ENCODE measurements around the gene ANO1.
"Not testable (repeated sequence)": the region's sequence is repeated elsewhere in the genome, so short reads cannot be mapped to it uniquely, and the experiment has no call there.

ANO1 gene

GRCh38 chr11:70078095-70078780 is at the start of gene ANO1:
ANO1 (plus strand) TSS chr11:70078317; CDS start chr11:70078607, 290 bp downstream.
- DNase-seq: no peak

- no peak for DNase-seq
These were observed 48.8 kb upstream of the ANO1 start for GRCh38 chr11:70029115-70029860.

- no peak for DNase-seq
These were observed 48.2 kb upstream of the ANO1 start for GRCh38 chr11:70029861-70030380.

GRCh38 chr11:70030412-70030811 is 47.7 kb upstream of the ANO1 start:
- no peak for DNase-seq

GRCh38 chr11:70031631-70032469 is 46.3 kb upstream of the ANO1 start:
- DNase-seq: no peak

GRCh38 chr11:70032470-70032795 is 45.7 kb upstream of the ANO1 start:
- DNase-seq: no peak

GRCh38 chr11:70032943-70033710 is 45.0 kb upstream of the ANO1 start:
- no peak for DNase-seq

- DNase-seq: no peak
These were observed 44.4 kb upstream of the ANO1 start for GRCh38 chr11:70033711-70034070.

- DNase-seq: no peak
These were observed 43.3 kb upstream of the ANO1 start for GRCh38 chr11:70034740-70035365.

- not testable (repeated sequence) for DNase-seq
These were observed 42.5 kb upstream of the ANO1 start for GRCh38 chr11:70035665-70036064.

GRCh38 chr11:70036971-70037882 is 40.9 kb upstream of the ANO1 start:
- DNase-seq: no peak

GRCh38 chr11:70038034-70038834 is 39.9 kb upstream of the ANO1 start:
- no peak for DNase-seq

- no peak for DNase-seq
These were observed 37.7 kb upstream of the ANO1 start for GRCh38 chr11:70040452-70040851.

- DNase-seq: no peak
These were observed 37.1 kb upstream of the ANO1 start for GRCh38 chr11:70040869-70041501.

- no peak for DNase-seq
These were observed 34.6 kb upstream of the ANO1 start for GRCh38 chr11:70043482-70043881.

- DNase-seq: no peak
These were observed 32.0 kb upstream of the ANO1 start for GRCh38 chr11:70046089-70046488.

- DNase-seq: no peak
These were observed 29.7 kb upstream of the ANO1 start for GRCh38 chr11:70048279-70049024.

GRCh38 chr11:70049045-70049444 is 29.1 kb upstream of the ANO1 start:
- DNase-seq: no peak

- DNase-seq: no peak
These were observed 27.9 kb upstream of the ANO1 start for GRCh38 chr11:70050243-70050642.
